GM23338 (cell line): ENCODE data around the gene KATNAL1.

Source experiments
- CTCF ChIP-seq, 2 experiments: fragments of 200-600 bp in 1 of 2; sonication (generic) in 1 of 2; conservative IDR thresholded peaks; 2 replicates each; pipeline versions ENCODE4 v1.5.1 to v1.6.1; 2016 to 2017; ENCODE audit warnings: antibody characterized with exemption in 2 of 2, low read depth in 2 of 2, mild to moderate bottlenecking in 2 of 2, moderate library complexity in 1 of 2
- EZH2 ChIP-seq: fragments of 200-600 bp; sonication (generic); IDR thresholded peaks from one replicate; pipeline ENCODE4 v1.8.0; 2017; ENCODE audit warnings: antibody characterized with exemption, mild to moderate bottlenecking, low read depth; ENCODE audit not compliant: unreplicated experiment

- TF ChIP-seq EZH2 (no peak), CTCF (conservative IDR thresholded peaks at IDR 0.05; ENCODE audit: low read depth in 2 of 2) (no peak)
Measured at GRCh38 chr13:30321256-30321655, 13.9 kb upstream of the KATNAL1 start.
